Measurements from ENCODE around the gene CD14.
A peak's percentile ranks its signal among the peaks of the same experiment; 100 is the strongest.
"Not testable (repeated sequence)": the region's sequence is repeated elsewhere in the genome, so short reads cannot be mapped to it uniquely, and the experiment has no call there.

The CD14 gene

DNA sequence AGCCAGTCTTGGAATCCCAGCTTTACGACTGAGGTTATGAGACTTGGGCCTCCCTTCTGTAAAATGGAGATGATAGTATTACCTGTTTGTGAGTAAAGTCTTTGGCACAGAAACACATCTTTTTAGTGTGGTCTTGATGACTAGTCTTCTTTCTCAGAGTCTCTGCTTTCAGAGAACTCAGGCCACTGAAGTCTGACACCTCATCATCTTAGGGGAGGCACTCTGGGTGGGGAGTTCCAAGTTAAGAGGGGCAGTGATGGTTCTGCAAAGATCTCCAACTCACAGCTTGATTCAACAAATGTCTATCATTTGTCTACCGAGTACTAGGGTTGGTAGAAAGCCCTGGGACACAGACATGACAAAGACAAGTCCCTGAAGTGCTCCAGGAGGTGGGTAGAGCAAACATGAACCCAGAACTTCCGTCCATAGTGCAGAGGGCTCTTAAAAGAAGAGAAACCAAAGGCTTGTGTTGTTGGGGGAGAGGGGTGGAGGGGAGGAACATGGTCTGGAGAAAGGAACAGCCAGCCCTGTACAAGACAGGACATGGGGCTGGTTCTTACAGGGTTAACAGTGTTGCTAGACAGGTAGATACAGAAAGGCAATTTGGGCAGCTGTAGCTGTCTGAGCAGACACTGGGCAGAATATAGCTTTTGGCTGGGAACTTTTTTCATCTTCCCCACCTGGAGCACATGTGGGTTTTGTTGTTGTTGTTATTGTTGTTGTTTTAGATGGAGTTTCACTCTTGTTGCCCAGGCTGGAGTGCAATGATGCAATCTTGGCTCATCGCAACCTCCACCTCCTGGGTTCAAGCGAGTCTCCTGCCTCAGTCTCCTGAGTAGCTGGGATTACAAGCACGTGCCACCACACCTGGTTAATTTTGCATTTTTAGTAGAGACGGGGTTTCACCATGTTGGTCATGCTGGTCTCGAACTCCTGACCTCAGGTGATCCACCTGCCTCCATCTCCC is 2.6 kb upstream of the CD14 start:
- DNase-seq (ENCODE audit: low read depth in 1 of 2, low spot score in 1 of 2): no peak

DNA sequence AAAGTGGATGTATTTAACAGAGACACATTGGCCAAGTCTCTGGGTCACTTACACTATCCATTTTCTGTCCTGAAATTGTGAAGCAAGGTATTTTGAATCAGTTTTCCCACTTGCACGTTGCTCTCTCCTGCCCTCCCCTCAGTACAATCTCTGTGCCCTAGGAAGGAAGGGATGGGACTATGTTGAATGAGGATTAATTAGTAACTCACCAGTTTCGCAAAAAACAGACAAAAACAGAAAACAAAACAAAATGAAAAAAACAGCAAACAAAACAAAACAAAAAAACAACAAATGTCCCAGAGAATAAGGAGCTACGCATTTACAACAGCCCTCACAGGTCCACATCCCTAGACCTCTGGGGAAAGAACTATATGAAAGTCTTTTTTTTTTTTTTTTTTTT is 1.1 kb upstream of the CD14 start:
- no peak for DNase-seq (ENCODE audit: low read depth in 1 of 2, low spot score in 1 of 2)

GRCh38 chr5:140633501-140633900 is 526 bp upstream of the CD14 start:
- no peak for DNase-seq (ENCODE audit: low read depth in 1 of 2, low spot score in 1 of 2)

DNA sequence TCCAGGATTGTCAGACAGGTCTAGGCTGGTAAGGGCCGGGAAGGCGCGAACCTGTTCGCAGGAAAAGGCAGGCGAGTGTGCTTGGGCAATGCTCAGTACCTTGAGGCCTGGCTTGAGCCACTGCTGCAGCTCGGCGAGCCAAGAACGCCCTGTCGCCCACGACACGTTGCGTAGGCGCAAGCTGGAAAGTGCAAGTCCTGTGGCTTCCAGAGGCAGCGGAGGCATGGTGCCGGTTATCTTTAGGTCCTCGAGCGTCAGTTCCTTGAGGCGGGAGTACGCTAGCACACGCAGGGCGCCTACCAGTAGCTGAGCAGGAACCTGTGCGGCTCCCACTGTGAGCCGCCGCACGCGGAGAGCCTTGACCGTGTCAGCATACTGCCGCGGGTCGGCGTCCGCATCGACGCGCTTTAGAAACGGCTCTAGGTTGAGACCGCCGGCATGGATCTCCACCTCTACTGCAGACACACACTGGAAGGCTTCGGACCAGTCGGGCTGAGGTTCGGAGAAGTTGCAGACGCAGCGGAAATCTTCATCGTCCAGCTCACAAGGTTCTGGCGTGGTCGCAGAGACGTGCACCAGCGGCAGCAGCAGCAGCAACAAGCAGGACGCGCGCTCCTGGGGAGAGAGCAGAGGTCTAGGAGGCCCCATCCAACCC is 482 bp downstream of the CD14 start:
- peak in 1 of 2 donors; percentile 19 for DNase-seq (ENCODE audit: low read depth in 1 of 2, low spot score in 1 of 2)

GRCh38 chr5:140631831-140632365 is 1.1 kb downstream of the CD14 start:
- DNase-seq (ENCODE audit: low read depth in 1 of 2, low spot score in 1 of 2): no peak

GRCh38 chr5:140631036-140631417 is 1.9 kb downstream of the CD14 start:
- no peak for DNase-seq (ENCODE audit: low read depth in 1 of 2, low spot score in 1 of 2)

- no peak for DNase-seq (ENCODE audit: low read depth in 1 of 2, low spot score in 1 of 2)
Measured at GRCh38 chr5:140630292-140631035, 2.5 kb downstream of the CD14 start.

- DNase-seq (ENCODE audit: low read depth in 1 of 2, low spot score in 1 of 2): no peak
Measured at GRCh38 chr5:140628711-140629110, 4.3 kb downstream of the CD14 start.

DNA sequence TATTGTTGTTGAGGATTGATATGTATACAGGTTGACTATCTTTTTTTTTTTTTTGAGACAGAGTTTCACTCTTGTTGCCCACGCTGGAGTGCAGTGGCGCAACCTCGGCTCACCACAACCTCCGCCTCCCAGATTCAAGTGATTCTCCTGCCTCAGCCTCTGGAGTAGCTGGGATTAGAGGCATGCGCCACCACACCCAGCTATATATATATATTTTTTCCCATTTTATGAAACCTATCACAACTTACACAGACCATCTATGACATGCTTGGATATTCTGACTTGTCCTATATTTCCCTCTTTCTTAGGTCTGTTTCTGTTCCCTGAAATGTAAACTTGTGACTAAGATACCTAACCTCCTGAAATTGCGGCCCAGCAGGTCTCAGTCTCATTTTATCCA is 5.0 kb downstream of the CD14 start:
- no peak for DNase-seq (ENCODE audit: low read depth in 1 of 2, low spot score in 1 of 2)

GRCh38 chr5:140624886-140625285 is 8.1 kb downstream of the CD14 start:
- DNase-seq (ENCODE audit: low read depth in 1 of 2, low spot score in 1 of 2): not testable (repeated sequence)

DNA sequence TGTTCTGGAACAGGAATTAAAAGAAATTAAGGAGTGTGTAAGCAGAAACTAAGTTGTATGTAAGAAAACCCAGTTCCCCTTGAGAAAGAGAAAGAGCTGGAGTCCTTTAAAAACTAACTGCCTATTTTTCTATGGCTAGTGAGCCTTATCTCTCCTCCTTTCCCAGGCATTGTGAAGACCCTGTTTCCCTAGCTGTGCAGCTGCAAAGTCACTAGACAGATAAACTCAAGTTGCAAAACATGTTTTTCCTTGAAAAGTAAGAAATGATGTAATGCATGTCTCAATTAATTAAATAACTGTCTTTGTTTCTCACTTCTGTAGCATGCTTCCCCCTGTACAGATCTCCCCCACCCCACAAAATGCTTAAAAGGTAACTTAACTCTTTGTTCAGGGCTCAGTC is 9.9 kb downstream of the CD14 start:
- DNase-seq (ENCODE audit: low read depth in 1 of 2, low spot score in 1 of 2): not testable (repeated sequence)

DNA sequence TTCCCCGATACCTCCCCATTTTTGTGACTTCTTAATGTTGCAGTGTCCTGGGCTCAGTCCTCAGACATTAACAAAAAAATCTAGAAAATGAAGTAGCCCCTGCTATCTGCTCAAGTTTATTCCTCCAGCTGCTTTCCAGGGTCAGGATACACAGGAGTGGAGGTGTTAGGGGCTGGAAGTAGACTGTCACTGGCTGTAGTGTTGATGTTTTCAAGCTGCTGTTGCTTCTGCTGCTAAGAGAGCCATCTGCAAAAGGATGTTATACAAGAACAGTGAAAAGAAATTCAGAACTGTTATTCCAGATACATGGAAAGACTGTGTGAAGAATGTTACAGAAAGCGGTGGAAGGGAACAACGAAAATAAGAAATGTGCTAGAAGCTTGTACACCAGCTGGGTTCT is 10.7 kb downstream of the CD14 start:
- no peak for DNase-seq (ENCODE audit: low read depth in 1 of 2, low spot score in 1 of 2)

- no peak for DNase-seq (ENCODE audit: low read depth in 1 of 2, low spot score in 1 of 2)
Measured at GRCh38 chr5:140611020-140611521, 21.9 kb downstream of the CD14 start.

DNA sequence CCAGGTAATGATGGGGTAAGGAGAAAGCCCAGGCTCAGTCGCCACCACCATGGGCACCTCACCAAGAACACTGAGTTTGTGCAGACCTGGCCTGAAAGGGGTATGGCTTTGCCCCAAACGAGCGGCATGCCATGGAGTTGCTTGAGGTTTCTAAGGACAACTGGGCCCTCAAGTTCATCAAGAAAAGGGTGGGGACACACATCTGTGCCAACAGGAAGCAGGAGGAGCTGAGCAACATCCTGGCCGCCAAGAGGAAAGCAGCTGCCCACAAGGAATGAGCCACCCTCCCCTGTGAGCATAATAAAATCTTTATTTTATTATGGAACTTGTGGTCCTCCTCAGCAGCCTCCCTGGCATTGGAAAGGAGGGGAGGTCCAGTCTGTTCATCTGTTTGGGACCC is 23.8 kb downstream of the CD14 start:
- no peak for DNase-seq (ENCODE audit: low read depth in 1 of 2, low spot score in 1 of 2)

- DNase-seq (ENCODE audit: low read depth in 1 of 2, low spot score in 1 of 2): no peak
Measured at GRCh38 chr5:140608722-140609121, 24.3 kb downstream of the CD14 start.

DNA sequence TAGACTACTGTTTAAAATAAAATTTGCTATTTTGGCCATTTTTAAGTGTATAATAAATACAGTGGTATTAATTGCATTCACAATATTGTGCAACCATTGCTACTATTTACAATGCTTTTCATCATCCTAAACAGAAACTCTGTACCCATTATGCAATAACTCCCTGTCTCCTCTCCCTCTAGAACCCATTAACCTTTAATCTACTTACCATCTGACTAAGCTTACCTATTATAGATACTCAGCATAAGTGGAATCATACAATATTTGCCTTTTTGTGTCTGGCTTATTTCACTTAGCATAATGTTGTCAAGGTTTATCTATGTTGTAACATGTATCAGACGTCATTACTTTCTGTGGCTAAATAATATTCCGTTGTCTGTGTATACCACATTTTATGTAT is 25.9 kb downstream of the CD14 start:
- DNase-seq (ENCODE audit: low read depth in 1 of 2, low spot score in 1 of 2): no peak

DNA sequence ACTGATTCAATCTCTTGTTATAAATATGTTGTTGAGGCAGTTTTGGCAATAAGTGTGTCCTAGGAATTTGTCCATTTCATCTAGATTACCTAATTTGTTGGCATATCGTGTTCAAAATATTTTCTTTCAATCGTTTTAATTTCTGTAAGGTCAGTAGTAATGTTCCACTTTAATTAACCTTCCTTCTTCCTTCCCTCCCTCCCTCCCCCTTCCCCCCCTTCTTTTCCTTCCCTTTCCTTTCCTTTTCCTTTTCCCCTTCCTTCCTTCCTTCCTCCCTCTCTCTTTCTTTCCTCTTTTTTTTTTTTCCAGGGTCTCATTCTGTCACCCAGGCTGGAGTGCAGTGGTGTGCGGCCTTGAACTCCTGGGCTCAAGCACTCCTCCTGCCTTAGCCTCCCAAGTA is 27.1 kb downstream of the CD14 start:
- no peak for DNase-seq (ENCODE audit: low read depth in 1 of 2, low spot score in 1 of 2)

GRCh38 chr5:140603734-140604133 is 29.2 kb downstream of the CD14 start:
- no peak for DNase-seq (ENCODE audit: low read depth in 1 of 2, low spot score in 1 of 2)

- not testable (repeated sequence) for DNase-seq (ENCODE audit: low read depth in 1 of 2, low spot score in 1 of 2)
Measured at GRCh38 chr5:140603446-140603698, 29.6 kb downstream of the CD14 start.

- DNase-seq (ENCODE audit: low read depth in 1 of 2, low spot score in 1 of 2): no peak
Measured at GRCh38 chr5:140602147-140602546, 30.8 kb downstream of the CD14 start.

DNA sequence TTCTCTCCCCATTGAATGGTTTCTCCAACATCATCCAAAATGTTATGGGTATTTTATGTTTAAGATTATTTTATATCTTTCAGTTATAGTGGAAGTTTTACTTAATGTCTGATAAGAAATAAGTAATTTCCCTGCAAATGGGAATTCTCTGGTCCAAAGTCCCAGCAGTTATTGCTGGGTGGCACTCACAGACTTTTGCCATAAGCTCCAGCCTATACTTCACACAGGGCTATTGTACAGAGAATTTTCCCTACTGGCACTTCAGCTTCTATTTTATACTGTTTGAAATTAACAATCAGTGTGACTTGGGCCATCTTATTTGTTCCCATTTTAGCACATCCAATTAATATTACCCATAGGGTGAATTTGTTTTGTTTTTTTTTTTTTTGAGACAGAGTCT is 32.9 kb downstream of the CD14 start:
- no peak for DNase-seq (ENCODE audit: low read depth in 1 of 2, low spot score in 1 of 2)

DNA sequence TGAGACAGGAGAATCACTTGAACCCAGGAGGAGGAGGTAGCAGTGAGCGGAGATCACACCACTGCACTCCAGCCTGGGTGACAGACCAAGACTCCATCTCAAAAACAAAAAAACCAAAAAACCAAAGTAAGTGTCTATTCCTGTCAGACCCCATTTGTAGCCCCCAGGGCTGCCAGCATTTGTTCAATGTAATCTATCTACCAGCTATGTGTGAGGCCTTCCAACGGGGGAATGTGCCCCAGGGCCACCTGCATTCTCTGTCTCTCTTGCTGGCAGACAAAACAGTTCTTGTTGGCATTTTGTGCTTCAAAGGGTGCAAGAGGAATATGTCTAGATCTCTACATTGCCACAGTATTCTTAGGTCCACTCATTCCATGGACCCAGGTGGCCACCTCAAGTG is 34.1 kb downstream of the CD14 start:
- DNase-seq (ENCODE audit: low read depth in 1 of 2, low spot score in 1 of 2): no peak

All from activated T-helper 1 cell treated with anti-CD3 and anti-CD28 coated beads, Interleukin-2, amount 50 U/mL, for 16 hours (primary cell).